ENCODE data around the gene MAPK11. TPM values are rescaled to one million over a fixed set of nuclear protein-coding genes. Genes with fewer than 3 reads are reported as not detected.

MAPK11 gene
- total and polyA plus RNA-seq, 9 of the 15 experiments (the other 6 are each of a cell fraction or from before 2014, with no cell fraction given), result 0.06 to 14.6 (median 5.3) TPM

GRCh38 chr22:50311606-50312351, 41.6 kb upstream of the MAPK11 start (continued):
- TF ChIP-seq TOE1 (IDR thresholded peaks at IDR 0.05; ENCODE audit: borderline replicate concordance) (no peak), TOE1 (CRISPR knock-in tag; IDR thresholded peaks at IDR 0.05; ENCODE audit: borderline replicate concordance, low read depth) (no peak), ZNF133 (CRISPR knock-in tag; IDR thresholded peaks at IDR 0.05) (no peak), CAMTA2 (CRISPR knock-in tag; conservative IDR thresholded peaks at IDR 0.05) (no peak), GABPB1 (CRISPR knock-in tag; IDR thresholded peaks at IDR 0.05) (no peak), TARDBP (IDR thresholded peaks at IDR 0.05) (no peak), BCLAF1 (IDR thresholded peaks at IDR 0.05; ENCODE audit: borderline replicate concordance in 1 of 2, control insufficient read depth in 1 of 2, low read depth in 2 of 2, low read length in 1 of 2) (no peak)
- TF ChIP-seq, protein P1, sequence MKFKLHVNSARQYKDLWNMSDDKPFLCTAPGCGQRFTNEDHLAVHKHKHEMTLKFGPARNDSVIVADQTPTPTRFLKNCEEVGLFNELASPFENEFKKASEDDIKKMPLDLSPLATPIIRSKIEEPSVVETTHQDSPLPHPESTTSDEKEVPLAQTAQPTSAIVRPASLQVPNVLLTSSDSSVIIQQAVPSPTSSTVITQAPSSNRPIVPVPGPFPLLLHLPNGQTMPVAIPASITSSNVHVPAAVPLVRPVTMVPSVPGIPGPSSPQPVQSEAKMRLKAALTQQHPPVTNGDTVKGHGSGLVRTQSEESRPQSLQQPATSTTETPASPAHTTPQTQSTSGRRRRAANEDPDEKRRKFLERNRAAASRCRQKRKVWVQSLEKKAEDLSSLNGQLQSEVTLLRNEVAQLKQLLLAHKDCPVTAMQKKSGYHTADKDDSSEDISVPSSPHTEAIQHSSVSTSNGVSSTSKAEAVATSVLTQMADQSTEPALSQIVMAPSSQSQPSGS (CRISPR knock-in tag; IDR thresholded peaks at IDR 0.05), result no peak

All from K562 (cell line).